K562 (cell line): ENCODE data around the gene B4GALNT2. TPM values are rescaled to one million over a fixed set of nuclear protein-coding genes. Genes with fewer than 3 reads are reported as not detected.
A peak's percentile ranks its signal among the peaks of the same experiment; 100 is the strongest.

Experiments used
- CBX2 ChIP-seq: fragments of 200-600 bp; sonication (generic); IDR thresholded peaks from one replicate; pipeline ENCODE4 v1.6.1; 2012; ENCODE audit warnings: mild to moderate bottlenecking, low read length, inconsistent platforms; ENCODE audit not compliant: insufficient read depth, poor library complexity, severe bottlenecking
- EHMT2 ChIP-seq: fragments of 450-650 bp; IDR thresholded peaks from 2 replicates; pipeline ENCODE4 v1.6.1; 2018; ENCODE audit warnings: antibody characterized with exemption
- EP400 ChIP-seq: fragments of 450-650 bp; IDR thresholded peaks from 2 replicates; pipeline ENCODE4 v1.6.1; 2017; ENCODE audit warnings: antibody characterized with exemption, mild to moderate bottlenecking, moderate library complexity
- GABPB1 ChIP-seq: sonication (generic); formaldehyde crosslinking; IDR thresholded peaks from 2 replicates; pipeline ENCODE4 v1.8.0; 2022; ENCODE audit warnings: mild to moderate bottlenecking, missing genetic modification reagents
- JUN ChIP-seq, 2 experiments: sonication (generic) in 1 of 2; formaldehyde crosslinking in 1 of 2; IDR thresholded peaks; 2 replicates each; pipeline versions ENCODE4 v1.6.1 to v1.8.0; 2012 to 2022; ENCODE audit warnings: borderline replicate concordance in 2 of 2, mild to moderate bottlenecking in 2 of 2, improper control_type of control experiment in 1 of 2, low read depth in 1 of 2, low read length in 1 of 2, missing genetic modification reagents in 1 of 2
- KHSRP ChIP-seq: fragments of 450-650 bp; IDR thresholded peaks from 2 replicates; pipeline ENCODE4 v1.6.1; 2017
- NCOA4 ChIP-seq: fragments of 450-650 bp; IDR thresholded peaks from 2 replicates; pipeline ENCODE4 v1.6.1; 2018; ENCODE audit warnings: mild to moderate bottlenecking; ENCODE audit not compliant: partially characterized antibody
- PHF21A ChIP-seq: fragments of 450-650 bp; IDR thresholded peaks from 2 replicates; pipeline ENCODE4 v1.6.1; 2017; ENCODE audit warnings: low read depth, borderline replicate concordance
- RAD51 ChIP-seq: fragments of 450-650 bp; IDR thresholded peaks from 2 replicates; pipeline ENCODE4 v1.7.1; 2016; ENCODE audit warnings: low read depth, mild to moderate bottlenecking, borderline replicate concordance
- RNF2 ChIP-seq: sonication (generic); IDR thresholded peaks from 2 replicates; pipeline ENCODE4 v1.6.1; 2016
- SMAD3 ChIP-seq: fragments of 450-650 bp; formaldehyde crosslinking; conservative IDR thresholded peaks from 2 replicates; pipeline ENCODE4 v1.4.0; 2020; ENCODE audit warnings: mild to moderate bottlenecking
- TAF9B ChIP-seq: fragments of 450-650 bp; IDR thresholded peaks from 2 replicates; pipeline ENCODE4 v1.6.1; 2018; ENCODE audit warnings: mild to moderate bottlenecking; ENCODE audit not compliant: partially characterized antibody
- TCF3 ChIP-seq: sonication (generic); formaldehyde crosslinking; IDR thresholded peaks from 2 replicates; pipeline ENCODE4 v1.4.0; 2020; ENCODE audit warnings: mild to moderate bottlenecking, missing genetic modification reagents
- TCF7L2 ChIP-seq: fragments of 150-350 bp; IDR thresholded peaks from 2 replicates; pipeline ENCODE4 v1.6.1; 2016; ENCODE audit warnings: low read depth, mild to moderate bottlenecking, low read length, moderate library complexity
- ZBTB8A ChIP-seq: fragments of 450-650 bp; IDR thresholded peaks from 2 replicates; pipeline ENCODE4 v1.6.1; 2018; ENCODE audit warnings: mild to moderate bottlenecking, moderate library complexity; ENCODE audit not compliant: partially characterized antibody
- polyA plus RNA-seq, 8 experiments: library from polyadenylated mRNA; depleted of rRNA in 4 of 8; stranded (reverse) in 5 of 8; unstranded in 3 of 8; fragments of >200 nt; fragmentation: Nextera tagmentation in 2 of 8; fragmentation: Illumina TruSeq in 1 of 8; extraction: Ambion mirVana in 2 of 8; extraction: Trizol in 1 of 8; gene quantifications; 2 replicates each; pipeline versions ENCODE4 v1.2.1 to v1.2.3, GENCODE V29; 2011 to 2014; ENCODE audit warnings: inconsistent platforms in 1 of 8, missing spikeins in 1 of 8
- total RNA-seq, 7 experiments: library from RNA; depleted of rRNA in 6 of 7; stranded (reverse); fragments of >200 nt in 6 of 7; fragmentation: Illumina TruSeq in 2 of 7; extraction: Trizol in 2 of 7; gene quantifications; 2 replicates each; pipeline versions ENCODE4 v1.2.1 to v1.2.3, GENCODE V29; 2011 to 2021; ENCODE audit warnings: low replicate concordance in 1 of 7
- TF ChIP-seq, protein P1 (sequence below): fragments of 250-450 bp; sonication (Bioruptor Pico); IDR thresholded peaks from 2 replicates; pipeline ENCODE4 v1.5.0; 2020; ENCODE audit warnings: mild to moderate bottlenecking, borderline replicate concordance
- TF ChIP-seq, protein P2 (sequence below), 2 experiments: IDR thresholded peaks in 1 of 2; conservative IDR thresholded peaks in 1 of 2; 2 replicates each; pipeline ENCODE4 v1.6.1; 2016; ENCODE audit warnings: low read depth in 2 of 2, mild to moderate bottlenecking in 1 of 2, missing compliant biosample characterization in 1 of 2, missing genetic modification characterization in 1 of 2, moderate library complexity in 1 of 2
- TF ChIP-seq, protein P3 (sequence below): sonication (generic); formaldehyde crosslinking; IDR thresholded peaks from 2 replicates; pipeline ENCODE4 v1.9.0; 2022; ENCODE audit warnings: mild to moderate bottlenecking, missing genetic modification reagents
- TF ChIP-seq, protein P4 (sequence below): fragments of 250-450 bp; sonication (Bioruptor Pico); IDR thresholded peaks from 2 replicates; pipeline ENCODE4 v1.8.0; 2021; ENCODE audit warnings: mild to moderate bottlenecking, moderate library complexity

Gene B4GALNT2
- total and polyA plus RNA-seq, 9 of the 15 experiments (the other 6 are each of a cell fraction or from before 2014, with no cell fraction given), result not detected

DNA sequence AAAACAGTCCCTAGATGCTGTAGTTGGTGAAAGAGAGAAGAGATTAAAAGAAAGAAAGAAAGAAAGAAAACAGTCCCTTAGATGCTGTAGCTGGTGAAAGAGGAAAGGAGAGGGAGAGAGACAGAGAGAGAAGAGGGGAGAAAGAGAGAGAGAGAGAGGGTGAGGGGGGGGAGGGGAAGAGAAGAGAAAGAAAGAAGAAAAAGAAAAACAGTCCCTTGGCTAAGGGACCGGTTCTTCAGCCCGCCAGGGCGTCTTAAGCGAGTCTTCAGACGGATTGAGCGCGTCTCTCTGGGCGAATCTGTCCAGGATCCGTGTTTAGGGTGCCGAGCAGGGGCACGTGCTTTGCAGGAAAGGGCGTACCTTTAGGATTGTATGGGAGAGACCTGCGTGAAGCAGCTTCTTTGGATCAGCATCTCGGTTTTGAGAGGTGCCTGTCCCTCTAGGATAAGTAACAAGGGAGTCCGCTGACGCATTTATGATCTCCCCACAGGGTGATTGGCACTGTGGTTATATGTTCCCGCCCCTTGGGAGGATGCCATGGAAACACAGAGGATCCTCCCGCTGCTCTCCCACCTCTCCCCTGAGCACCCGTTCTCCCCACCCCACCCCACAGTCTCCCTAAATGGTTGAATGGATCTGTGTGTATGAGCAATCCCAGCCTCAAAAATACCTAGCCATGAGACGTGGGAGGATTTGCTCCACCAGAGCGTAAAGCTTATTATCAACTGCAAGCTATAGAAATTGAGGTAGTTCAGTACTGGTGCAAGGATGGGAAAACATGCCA is 61.1 kb downstream of the B4GALNT2 start (continued):
- TF ChIP-seq, protein P1, sequence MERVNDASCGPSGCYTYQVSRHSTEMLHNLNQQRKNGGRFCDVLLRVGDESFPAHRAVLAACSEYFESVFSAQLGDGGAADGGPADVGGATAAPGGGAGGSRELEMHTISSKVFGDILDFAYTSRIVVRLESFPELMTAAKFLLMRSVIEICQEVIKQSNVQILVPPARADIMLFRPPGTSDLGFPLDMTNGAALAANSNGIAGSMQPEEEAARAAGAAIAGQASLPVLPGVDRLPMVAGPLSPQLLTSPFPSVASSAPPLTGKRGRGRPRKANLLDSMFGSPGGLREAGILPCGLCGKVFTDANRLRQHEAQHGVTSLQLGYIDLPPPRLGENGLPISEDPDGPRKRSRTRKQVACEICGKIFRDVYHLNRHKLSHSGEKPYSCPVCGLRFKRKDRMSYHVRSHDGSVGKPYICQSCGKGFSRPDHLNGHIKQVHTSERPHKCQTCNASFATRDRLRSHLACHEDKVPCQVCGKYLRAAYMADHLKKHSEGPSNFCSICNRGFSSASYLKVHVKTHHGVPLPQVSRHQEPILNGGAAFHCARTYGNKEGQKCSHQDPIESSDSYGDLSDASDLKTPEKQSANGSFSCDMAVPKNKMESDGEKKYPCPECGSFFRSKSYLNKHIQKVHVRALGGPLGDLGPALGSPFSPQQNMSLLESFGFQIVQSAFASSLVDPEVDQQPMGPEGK (CRISPR knock-in tag), result no peak
- TF ChIP-seq, protein P2, sequence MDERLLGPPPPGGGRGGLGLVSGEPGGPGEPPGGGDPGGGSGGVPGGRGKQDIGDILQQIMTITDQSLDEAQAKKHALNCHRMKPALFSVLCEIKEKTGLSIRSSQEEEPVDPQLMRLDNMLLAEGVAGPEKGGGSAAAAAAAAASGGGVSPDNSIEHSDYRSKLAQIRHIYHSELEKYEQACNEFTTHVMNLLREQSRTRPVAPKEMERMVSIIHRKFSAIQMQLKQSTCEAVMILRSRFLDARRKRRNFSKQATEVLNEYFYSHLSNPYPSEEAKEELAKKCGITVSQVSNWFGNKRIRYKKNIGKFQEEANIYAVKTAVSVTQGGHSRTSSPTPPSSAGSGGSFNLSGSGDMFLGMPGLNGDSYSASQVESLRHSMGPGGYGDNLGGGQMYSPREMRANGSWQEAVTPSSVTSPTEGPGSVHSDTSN (CRISPR knock-in tag; IDR thresholded peaks at IDR 0.05; ENCODE audit: low read depth), result peak; percentile 64
- TF ChIP-seq, protein P2 (tag; conservative IDR thresholded peaks at IDR 0.05; ENCODE audit: low read depth), result peak; percentile 89
- TF ChIP-seq, protein P3, sequence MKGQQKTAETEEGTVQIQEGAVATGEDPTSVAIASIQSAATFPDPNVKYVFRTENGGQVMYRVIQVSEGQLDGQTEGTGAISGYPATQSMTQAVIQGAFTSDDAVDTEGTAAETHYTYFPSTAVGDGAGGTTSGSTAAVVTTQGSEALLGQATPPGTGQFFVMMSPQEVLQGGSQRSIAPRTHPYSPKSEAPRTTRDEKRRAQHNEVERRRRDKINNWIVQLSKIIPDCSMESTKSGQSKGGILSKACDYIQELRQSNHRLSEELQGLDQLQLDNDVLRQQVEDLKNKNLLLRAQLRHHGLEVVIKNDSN (CRISPR knock-in tag), result peak; percentile 62
- TF ChIP-seq EP400 (peak; percentile 53; the same call in 1 of the 2 replicates), KHSRP (peak; percentile 51; the same call in 1 of the 2 replicates), TAF9B (no peak), PHF21A (peak; percentile 75; the same call in 1 of the 2 replicates), TCF3 (CRISPR knock-in tag) (peak; percentile 40; the same call in 1 of the 2 replicates), SMAD3 (CRISPR knock-in tag) (no peak), TCF7L2 (no peak), NCOA4 (peak; percentile 70), RNF2 (no peak), JUN (IDR thresholded peaks at IDR 0.05; ENCODE audit: borderline replicate concordance, low read depth, low read length) (no peak), JUN (CRISPR knock-in tag; IDR thresholded peaks at IDR 0.05; ENCODE audit: borderline replicate concordance) (no peak), GABPB1 (no peak), RAD51 (no peak; the same call in 1 of the 2 replicates), EHMT2 (peak; percentile 12; the same call in 1 of the 2 replicates), CBX2 (no peak), ZBTB8A (no peak)
- TF ChIP-seq, protein P4, sequence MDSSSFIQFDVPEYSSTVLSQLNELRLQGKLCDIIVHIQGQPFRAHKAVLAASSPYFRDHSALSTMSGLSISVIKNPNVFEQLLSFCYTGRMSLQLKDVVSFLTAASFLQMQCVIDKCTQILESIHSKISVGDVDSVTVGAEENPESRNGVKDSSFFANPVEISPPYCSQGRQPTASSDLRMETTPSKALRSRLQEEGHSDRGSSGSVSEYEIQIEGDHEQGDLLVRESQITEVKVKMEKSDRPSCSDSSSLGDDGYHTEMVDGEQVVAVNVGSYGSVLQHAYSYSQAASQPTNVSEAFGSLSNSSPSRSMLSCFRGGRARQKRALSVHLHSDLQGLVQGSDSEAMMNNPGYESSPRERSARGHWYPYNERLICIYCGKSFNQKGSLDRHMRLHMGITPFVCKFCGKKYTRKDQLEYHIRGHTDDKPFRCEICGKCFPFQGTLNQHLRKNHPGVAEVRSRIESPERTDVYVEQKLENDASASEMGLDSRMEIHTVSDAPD (CRISPR knock-in tag), result no peak
